T-cell (primary cell): Measurements from ENCODE around the gene CORO7. TPM values are rescaled to one million over a fixed set of nuclear protein-coding genes. Genes with fewer than 3 reads are reported as not detected.

Experiments used
- ATAC-seq, 4 experiments: fragments of 200-7000 bp in 3 of 4; fragments of 150-1000 bp in 1 of 4; cut with Tn5 transposase; replicated peaks in 1 of 4; 1 replicate in 3 of 4; 2 replicates in 1 of 4; pipeline ENCODE4 v1.10.0; 2021; ENCODE audit warnings: moderate library complexity in 3 of 4, mild to moderate bottlenecking in 2 of 4, moderate number of reproducible peaks in 1 of 4
- CTCF ChIA-PET, 2 donors: fragments of 300-600 bp; sonication (Branson Sonifier 250); formaldehyde crosslinking; loops; one replicate each; lab custom pipeline; 2022; ENCODE audit warnings: antibody characterized with exemption in 2 of 2; lab: Charles Lee
- POLR2A ChIA-PET, 2 donors: fragments of 300-600 bp; sonication (Branson Sonifier 250); formaldehyde crosslinking; loops; one replicate each; lab custom pipeline; 2022; ENCODE audit warnings: antibody characterized with exemption in 2 of 2; lab: Charles Lee
- DNase-seq, 35 experiments: peaks; one replicate each; pipeline versions ENCODE4 v3.0.0 to v3.0.0-alpha.2; 2013 to 2023
- H3K27ac ChIP-seq: one replicate; pipeline ENCODE4 v1.5.1; 2013; ENCODE audit warnings: low read length
- H3K27me3 ChIP-seq, 2 experiments: replicated peaks in 1 of 2; 1 replicate in 1 of 2; 2 replicates in 1 of 2; pipeline versions ENCODE4 v1.6.1 to v1.7.0; 2013; ENCODE audit warnings: low read length in 1 of 2, mixed read lengths in 1 of 2; ENCODE audit not compliant: control insufficient read depth in 2 of 2, insufficient read depth in 2 of 2; ENCODE audit errors: extremely low read depth in 1 of 2
- H3K36me3 ChIP-seq, 2 donors: 1 replicate in 1 of 2; 2 replicates in 1 of 2; pipeline versions ENCODE4 v1.6.1 to v1.7.0; 2013; ENCODE audit warnings: low read length in 1 of 2; ENCODE audit not compliant: control insufficient read depth in 2 of 2, insufficient read depth in 1 of 2; ENCODE audit errors: extremely low read depth in 1 of 2
- H3K4me1 ChIP-seq, 2 experiments: 1 replicate in 1 of 2; 2 replicates in 1 of 2; pipeline versions ENCODE4 v1.6.1 to v1.7.0; 2013; ENCODE audit warnings: low read length in 2 of 2, mixed read lengths in 1 of 2; ENCODE audit not compliant: insufficient read depth in 2 of 2, control insufficient read depth in 1 of 2; ENCODE audit errors: extremely low read depth in 1 of 2
- H3K4me3 ChIP-seq, 2 donors: 1 replicate in 1 of 2; 2 replicates in 1 of 2; pipeline versions ENCODE4 v1.5.1 to v1.7.0; 2013; ENCODE audit warnings: mild to moderate bottlenecking in 2 of 2, low read length in 1 of 2, moderate library complexity in 1 of 2; ENCODE audit not compliant: control insufficient read depth in 1 of 2; ENCODE audit errors: extremely low read depth in 1 of 2
- H3K9me3 ChIP-seq: 2 replicates; pipeline ENCODE4 v1.7.0; 2013
- H3K27ac Mint-ChIP-seq, 2 donors: one replicate each; pipeline ENCODE4 v1.8.0; 2020 to 2021; ENCODE audit warnings: mild to moderate bottlenecking in 2 of 2, mixed read lengths in 2 of 2
- H3K27me3 Mint-ChIP-seq, 2 donors: one replicate each; pipeline ENCODE4 v1.8.0; 2021 to 2022; ENCODE audit warnings: mixed read lengths in 2 of 2
- H3K36me3 Mint-ChIP-seq: one replicate; pipeline ENCODE4 v1.8.0; 2021; ENCODE audit warnings: mixed read lengths
- H3K4me1 Mint-ChIP-seq, 3 donors: one replicate each; pipeline ENCODE4 v1.8.0; 2020 to 2022; ENCODE audit warnings: mixed read lengths in 3 of 3, mild to moderate bottlenecking in 1 of 3
- H3K4me3 Mint-ChIP-seq, 3 donors: one replicate each; pipeline ENCODE4 v1.8.0; 2020 to 2022; ENCODE audit warnings: mild to moderate bottlenecking in 3 of 3, mixed read lengths in 3 of 3, moderate library complexity in 3 of 3
- H3K9me3 Mint-ChIP-seq, 3 donors: one replicate each; pipeline ENCODE4 v1.8.0; 2020 to 2022; ENCODE audit warnings: mixed read lengths in 3 of 3
- WGBS: methylation state at CpG from one replicate; pipeline ENCODE4 v1.1.5; 2013; ENCODE audit warnings: missing lambda C conversion rate; ENCODE audit not compliant: insufficient coverage; 5-methylcytosine and 5-hydroxymethylcytosine counted together
- total RNA-seq, 35 experiments: library from RNA in 6 of 35; stranded (reverse) in 6 of 35; fragments of 120-200 nt in 1 of 35; gene quantifications; one replicate each; pipeline versions ENCODE4 v1.2.1 to v1.2.4 and lab custom pipeline; 2013 to 2026

CORO7 gene
- total RNA-seq, 5 donors from 2014 or later (not counting 1 experiment from before 2014, with no cell fraction given): 213 to 675 (median 230) TPM

- Histone ChIP-seq H3K4me1 (peaks cover 0 to 15% of the 10 kb centered on the region in 2 experiments), H3K36me3 (peaks cover 22 to 65% of the 10 kb centered on the region in 2 donors), H3K9me3 (no peaks in the 10 kb centered on the region), H3K4me3 (no peak overlapping the region), H3K27ac (no peak overlapping the region), H3K27me3 (no peaks in the 10 kb centered on the region)
- ChIA-PET POLR2A (no interaction called here), CTCF (no interaction called here)
- DNase-seq (no peak), ATAC-seq (no peak)
- H3K4me1 Mint-ChIP-seq: peaks cover 10 to 15% (median 13%) of the 10 kb centered on the region in 3 donors
- no peak overlapping the region for H3K4me3 Mint-ChIP-seq
- 90% methylated on average over 14 of the region's 14 CpGs for WGBS
- H3K36me3 Mint-ChIP-seq: peaks cover 28% of the 10 kb centered on the region
- no peaks in the 10 kb centered on the region for H3K27me3 Mint-ChIP-seq
- no peak overlapping the region for H3K27ac Mint-ChIP-seq
- H3K9me3 Mint-ChIP-seq: no peaks in the 10 kb centered on the region
Measured at GRCh38 chr16:4455081-4455480, 38.7 kb upstream of the CORO7 start.

GRCh38 chr16:4454623-4455022 lies 38.2 kb upstream of the CORO7 start:
- Mint-ChIP-seq H3K4me3 (no peak overlapping the region), H3K36me3 (peaks cover 28% of the 10 kb centered on the region), H3K27ac (no peak overlapping the region), H3K9me3 (no peaks in the 10 kb centered on the region), H3K4me1 (peaks cover 7 to 10% (median 9%) of the 10 kb centered on the region in 3 donors), H3K27me3 (no peaks in the 10 kb centered on the region)
- Histone ChIP-seq H3K4me1 (peaks cover 0 to 10% of the 10 kb centered on the region in 2 experiments), H3K4me3 (no peak overlapping the region), H3K36me3 (peaks cover 22 to 69% of the 10 kb centered on the region in 2 donors), H3K27me3 (no peaks in the 10 kb centered on the region), H3K9me3 (no peaks in the 10 kb centered on the region), H3K27ac (no peak overlapping the region)
- no CpG with 5 or more reads among the region's 9 CpGs for WGBS
- no peak for DNase-seq
- POLR2A ChIA-PET: no interaction called here
- ATAC-seq: no peak
- CTCF ChIA-PET: no interaction called here

DNA sequence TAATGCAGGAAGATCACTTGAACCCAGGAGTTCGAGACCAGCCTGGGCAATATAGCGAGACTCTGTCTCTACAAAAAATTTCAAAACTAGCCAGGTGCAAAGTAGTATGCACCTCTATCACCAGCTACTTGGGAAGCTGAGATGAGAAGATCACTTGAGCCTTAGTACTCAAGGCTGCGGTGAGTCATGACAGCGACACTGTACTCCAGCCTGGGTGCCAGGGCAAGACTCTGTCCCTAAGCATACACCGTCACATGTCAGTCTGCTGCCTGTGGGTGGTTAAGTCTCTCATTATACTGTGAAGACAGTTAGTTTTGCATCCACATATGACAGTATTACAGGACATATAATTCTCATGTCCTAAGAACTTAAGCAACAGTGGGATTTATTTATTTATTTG lies 36.3 kb upstream of the CORO7 start:
- Mint-ChIP-seq H3K4me1 (peaks cover 0 to 3% (median 0%) of the 10 kb centered on the region in 3 donors), H3K36me3 (peaks cover 34% of the 10 kb centered on the region), H3K9me3 (no peaks in the 10 kb centered on the region), H3K27me3 (no peaks in the 10 kb centered on the region), H3K4me3 (no peak overlapping the region), H3K27ac (no peak overlapping the region)
- DNase-seq: no peak
- ChIA-PET CTCF (no interaction called here), POLR2A (no interaction called here)
- Histone ChIP-seq H3K27me3 (no peaks in the 10 kb centered on the region), H3K36me3 (peaks cover 29 to 87% of the 10 kb centered on the region in 2 donors), H3K4me1 (no peaks in the 10 kb centered on the region), H3K9me3 (no peaks in the 10 kb centered on the region), H3K4me3 (no peak overlapping the region), H3K27ac (no peak overlapping the region)
- no peak for ATAC-seq
- WGBS: 100% methylated on average over 3 of the region's 5 CpGs

DNA sequence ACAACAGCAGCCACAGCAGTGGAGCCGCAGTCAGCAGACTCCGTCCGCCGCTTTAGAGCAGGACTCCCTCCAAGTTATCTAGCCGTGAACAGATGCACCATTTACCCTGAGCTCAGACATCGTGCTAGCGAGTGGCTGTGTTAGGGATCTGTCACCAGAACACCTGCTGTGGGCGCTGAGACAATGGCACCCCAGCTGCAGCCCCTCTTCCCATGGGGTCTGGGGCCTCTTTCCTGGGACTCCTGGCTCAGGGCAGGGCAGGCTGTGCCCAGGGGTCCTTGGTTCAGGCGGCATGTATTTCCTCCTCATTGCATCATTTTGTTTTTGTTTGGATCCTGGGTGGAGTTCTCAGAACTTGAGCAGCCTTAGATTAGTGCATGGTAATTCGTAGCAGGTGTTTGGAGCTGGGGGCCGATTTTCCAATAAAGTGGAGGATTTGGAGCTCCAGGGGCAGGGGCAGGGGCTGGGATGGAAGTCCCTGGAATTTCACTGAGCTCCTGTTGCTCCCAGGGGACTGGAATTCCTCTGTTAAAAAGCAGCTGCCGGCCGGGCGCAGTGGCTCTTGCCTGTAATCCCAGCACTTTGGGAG lies 34.6 kb upstream of the CORO7 start:
- Histone ChIP-seq H3K27ac (no peak overlapping the region), H3K4me3 (no peak overlapping the region), H3K27me3 (no peaks in the 10 kb centered on the region), H3K9me3 (no peaks in the 10 kb centered on the region), H3K36me3 (peaks cover 32 to 90% of the 10 kb centered on the region in 2 donors), H3K4me1 (no peaks in the 10 kb centered on the region)
- ChIA-PET CTCF (interaction anchor here in 1 of 2 donors (0.5 to 0.7 kb wide), 2 partner anchors 19 to 74 kb away, joined by 6 to 7 read pairs; no protein-coding TSS in a partner anchor), POLR2A (interaction anchor here in 1 of 2 donors (0.6 kb wide), 1 partner anchor 130 kb away, joined by 3 read pairs; no protein-coding TSS in a partner anchor)
- Mint-ChIP-seq H3K36me3 (peaks cover 40% of the 10 kb centered on the region), H3K4me1 (no peaks in the 10 kb centered on the region), H3K27ac (no peak overlapping the region), H3K4me3 (no peak overlapping the region), H3K9me3 (no peaks in the 10 kb centered on the region), H3K27me3 (no peaks in the 10 kb centered on the region)
- WGBS: 93% methylated on average over 11 of the region's 14 CpGs
- no peak for DNase-seq
- no peak for ATAC-seq

DNA sequence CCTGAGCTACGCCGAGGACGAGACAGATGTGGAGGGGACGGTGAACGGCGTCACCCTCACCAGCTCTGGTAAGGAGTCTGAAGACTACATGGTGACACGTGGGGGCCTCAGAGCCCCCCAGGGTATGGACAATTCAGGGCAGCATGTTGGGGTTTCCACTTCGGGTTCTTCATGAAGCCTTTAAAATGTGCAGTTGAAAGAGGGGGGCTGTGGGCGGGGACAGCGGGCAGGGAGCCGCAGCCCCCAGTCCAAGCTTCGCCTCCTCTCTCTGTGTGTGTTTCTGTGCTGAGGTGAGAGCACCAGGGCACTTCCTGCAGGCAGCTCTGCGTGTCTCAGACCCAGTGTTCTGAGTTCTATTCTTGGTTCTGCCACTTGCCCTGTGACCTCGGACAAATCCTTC lies 34.0 kb upstream of the CORO7 start:
- CTCF ChIA-PET: interaction anchor here in 1 of 2 donors (0.5 kb wide), 1 partner anchor 20 kb away, joined by 6 read pairs; no protein-coding TSS in a partner anchor
- no peak overlapping the region for H3K4me3 Mint-ChIP-seq
- Histone ChIP-seq H3K4me1 (no peaks in the 10 kb centered on the region), H3K27ac (no peak overlapping the region), H3K9me3 (no peaks in the 10 kb centered on the region), H3K4me3 (no peak overlapping the region), H3K27me3 (no peaks in the 10 kb centered on the region), H3K36me3 (peaks cover 30 to 90% of the 10 kb centered on the region in 2 donors)
- POLR2A ChIA-PET: interaction anchor here in 1 of 2 donors (0.6 kb wide), 1 partner anchor 131 kb away, joined by 3 read pairs; no protein-coding TSS in a partner anchor
- no peak for ATAC-seq
- peaks cover 40% of the 10 kb centered on the region for H3K36me3 Mint-ChIP-seq
- no peak overlapping the region for H3K27ac Mint-ChIP-seq
- no peaks in the 10 kb centered on the region for H3K4me1 Mint-ChIP-seq
- H3K9me3 Mint-ChIP-seq: no peaks in the 10 kb centered on the region
- DNase-seq: no peak
- H3K27me3 Mint-ChIP-seq: no peaks in the 10 kb centered on the region
- WGBS: 97% methylated on average over 9 of the region's 14 CpGs

- no peak overlapping the region for H3K27ac ChIP-seq
- no peak overlapping the region for H3K27ac Mint-ChIP-seq
- no peaks in the 10 kb centered on the region for H3K9me3 Mint-ChIP-seq
- ATAC-seq (no peak), DNase-seq (no peak)
- ChIA-PET CTCF (no interaction called here), POLR2A (interaction anchor here in 1 of 2 donors (0.5 kb wide), 1 partner anchor 16 kb away, joined by 9 read pairs; no protein-coding TSS in a partner anchor)
- H3K4me1 Mint-ChIP-seq: peaks cover 5 to 7% (median 6%) of the 10 kb centered on the region in 3 donors
- H3K4me3 ChIP-seq: no peak overlapping the region
- H3K27me3 ChIP-seq: no peaks in the 10 kb centered on the region
- H3K36me3 ChIP-seq: peaks cover 30 to 91% of the 10 kb centered on the region in 2 donors
- peaks cover 62% of the 10 kb centered on the region for H3K36me3 Mint-ChIP-seq
- H3K9me3 ChIP-seq: no peaks in the 10 kb centered on the region
- H3K27me3 Mint-ChIP-seq: no peaks in the 10 kb centered on the region
- 83% methylated on average over 1 of the region's 4 CpGs for WGBS
- no peaks in the 10 kb centered on the region for H3K4me1 ChIP-seq
- H3K4me3 Mint-ChIP-seq: no peak overlapping the region
Measured at GRCh38 chr16:4443986-4444385, 27.6 kb upstream of the CORO7 start.
